Loucy (cell line): Measurements from ENCODE around the gene PSORS1C1.

Experiments
- EZH2phosphoT487 ChIP-seq: fragments of 200-600 bp; IDR thresholded peaks from 2 replicates; pipeline ENCODE4 v1.6.1; 2018; ENCODE audit warnings: antibody characterized with exemption, mild to moderate bottlenecking, moderate library complexity, borderline replicate concordance
- TF ChIP-seq, protein P1 (sequence below): fragments of 200-600 bp; sonication (generic); conservative IDR thresholded peaks from 2 replicates; pipeline ENCODE4 v1.5.1; 2014; ENCODE audit warnings: mild to moderate bottlenecking, antibody characterized with exemption, low read length

- TF ChIP-seq, protein P1, sequence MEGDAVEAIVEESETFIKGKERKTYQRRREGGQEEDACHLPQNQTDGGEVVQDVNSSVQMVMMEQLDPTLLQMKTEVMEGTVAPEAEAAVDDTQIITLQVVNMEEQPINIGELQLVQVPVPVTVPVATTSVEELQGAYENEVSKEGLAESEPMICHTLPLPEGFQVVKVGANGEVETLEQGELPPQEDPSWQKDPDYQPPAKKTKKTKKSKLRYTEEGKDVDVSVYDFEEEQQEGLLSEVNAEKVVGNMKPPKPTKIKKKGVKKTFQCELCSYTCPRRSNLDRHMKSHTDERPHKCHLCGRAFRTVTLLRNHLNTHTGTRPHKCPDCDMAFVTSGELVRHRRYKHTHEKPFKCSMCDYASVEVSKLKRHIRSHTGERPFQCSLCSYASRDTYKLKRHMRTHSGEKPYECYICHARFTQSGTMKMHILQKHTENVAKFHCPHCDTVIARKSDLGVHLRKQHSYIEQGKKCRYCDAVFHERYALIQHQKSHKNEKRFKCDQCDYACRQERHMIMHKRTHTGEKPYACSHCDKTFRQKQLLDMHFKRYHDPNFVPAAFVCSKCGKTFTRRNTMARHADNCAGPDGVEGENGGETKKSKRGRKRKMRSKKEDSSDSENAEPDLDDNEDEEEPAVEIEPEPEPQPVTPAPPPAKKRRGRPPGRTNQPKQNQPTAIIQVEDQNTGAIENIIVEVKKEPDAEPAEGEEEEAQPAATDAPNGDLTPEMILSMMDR = no peak
- TF ChIP-seq EZH2phosphoT487 = no peak
These were observed 21.7 kb upstream of the PSORS1C1 start for GRCh38 chr6:31092769-31093505.
